Measurements from ENCODE around the gene NLRP3.

- TF ChIP-seq TCF12 (IDR thresholded peaks at IDR 0.05) (no peak), TCF12 (CRISPR knock-in tag; IDR thresholded peaks at IDR 0.05) (no peak), YEATS2 (CRISPR knock-in tag; IDR thresholded peaks at IDR 0.05; ENCODE audit: borderline replicate concordance) (no peak), NCOA1 (CRISPR knock-in tag; IDR thresholded peaks at IDR 0.05) (no peak), SALL2 (CRISPR knock-in tag; IDR thresholded peaks at IDR 0.05) (no peak), ZNF431 (CRISPR knock-in tag; IDR thresholded peaks at IDR 0.05; ENCODE audit: borderline replicate concordance, low read depth) (no peak), ZNF24 (IDR thresholded peaks at IDR 0.05) (no peak)
Measured at GRCh38 chr1:247419336-247419735, 3.4 kb downstream of the NLRP3 start.

Data from HepG2 (cell line).